Gastroesophageal sphincter (tissue), 4 donors: Measurements from ENCODE around the gene NRXN3. TPM values are rescaled to one million over a fixed set of nuclear protein-coding genes. Genes with fewer than 3 reads are reported as not detected.

Source experiments
- ATAC-seq: fragments of 150-250 bp; one replicate; pipeline ENCODE4 v1.9.1; 2016; ENCODE audit warnings: mild to moderate bottlenecking, moderate library complexity
- H3K27ac ChIP-seq, 4 donors: fragments of 200-600 bp; sonication (generic) in 3 of 4; 1 replicate in 3 of 4; 2 replicates in 1 of 4; pipeline ENCODE4 v1.5.1; 2016 to 2019
- H3K27me3 ChIP-seq: fragments of 200-600 bp; sonication (generic); one replicate; pipeline ENCODE4 v1.5.1; 2019
- H3K36me3 ChIP-seq, 2 donors: fragments of 200-600 bp; sonication (generic); one replicate each; pipeline ENCODE4 v1.5.1; 2019; ENCODE audit warnings: control low read depth in 1 of 2
- H3K4me1 ChIP-seq, 3 donors: fragments of 200-600 bp; sonication (generic); 1 replicate in 2 of 3; 2 replicates in 1 of 3; pipeline ENCODE4 v1.5.1; 2016 to 2019; ENCODE audit warnings: control low read depth in 2 of 3
- H3K4me3 ChIP-seq, 2 donors: fragments of 200-600 bp; sonication (generic); one replicate each; pipeline ENCODE4 v1.5.1; 2019; ENCODE audit warnings: mild to moderate bottlenecking in 1 of 2, moderate library complexity in 1 of 2
- H3K9me3 ChIP-seq, 3 donors: fragments of 200-600 bp; sonication (generic); one replicate each; pipeline ENCODE4 v1.5.1; 2017 to 2019; ENCODE audit warnings: control low read depth in 2 of 3
- CTCF ChIP-seq, 4 experiments: fragments of 200-600 bp in 2 of 4; fragments of 450-650 bp in 2 of 4; sonication (generic) in 1 of 4; IDR thresholded peaks; one replicate each; pipeline ENCODE4 v1.5.1; 2017 to 2019; ENCODE audit warnings: antibody characterized with exemption in 4 of 4, mild to moderate bottlenecking in 2 of 4, moderate library complexity in 2 of 4
- EP300 ChIP-seq: sonication (generic); formaldehyde crosslinking; IDR thresholded peaks from one replicate; pipeline ENCODE4 v1.6.1; 2017; ENCODE audit warnings: antibody characterized with exemption, mild to moderate bottlenecking
- POLR2A ChIP-seq, 2 donors: fragments of 450-650 bp; IDR thresholded peaks; one replicate each; pipeline ENCODE4 v1.6.1; 2017; ENCODE audit warnings: antibody characterized with exemption in 2 of 2, mild to moderate bottlenecking in 2 of 2, moderate library complexity in 1 of 2
- POLR2AphosphoS5 ChIP-seq: sonication (generic); formaldehyde crosslinking; IDR thresholded peaks from one replicate; pipeline ENCODE4 v1.6.1; 2017; ENCODE audit warnings: antibody characterized with exemption
- WGBS, 2 donors: methylation state at CpG; one replicate each; pipeline ENCODE4 v1.1.5; 2018; ENCODE audit warnings: low coverage in 1 of 2; 5-methylcytosine and 5-hydroxymethylcytosine counted together
- total RNA-seq, 4 donors: library from RNA; depleted of rRNA; stranded (reverse); fragments of >200 nt; gene quantifications; one replicate each; pipeline ENCODE4 v1.1.0, GENCODE V29; 2016

NRXN3 gene
- total RNA-seq, 4 donors from 2014 or later, result 74.2 to 192 (median 98.2) TPM

- H3K9me3 ChIP-seq, result no peaks in the 10 kb centered on the region
- H3K4me3 ChIP-seq, result no peak overlapping the region
- no peak overlapping the region for H3K27ac ChIP-seq
- ATAC-seq, result no peak
- TF ChIP-seq EP300 (no peak), POLR2AphosphoS5 (no peak), POLR2A (IDR thresholded peaks at IDR 0.05) (no peak), CTCF (IDR thresholded peaks at IDR 0.05) (no peak)
- no peaks in the 10 kb centered on the region for H3K27me3 ChIP-seq
- H3K36me3 ChIP-seq, result no peaks in the 10 kb centered on the region
- H3K4me1 ChIP-seq, result no peaks in the 10 kb centered on the region
- 75 to 92% methylated on average over 4 of the region's 4 CpGs for WGBS, 2 donors
Measured at GRCh38 chr14:78363008-78363407, 192.8 kb downstream of the NRXN3 start.

GRCh38 chr14:78367355-78367754, 197.2 kb downstream of the NRXN3 start:
- Histone ChIP-seq H3K4me3 (no peak overlapping the region), H3K36me3 (no peaks in the 10 kb centered on the region), H3K4me1 (no peaks in the 10 kb centered on the region), H3K27ac (no peak overlapping the region), H3K9me3 (no peaks in the 10 kb centered on the region), H3K27me3 (peaks cover 4% of the 10 kb centered on the region)
- ATAC-seq, result no peak
- TF ChIP-seq CTCF (IDR thresholded peaks at IDR 0.05), result no peak
- no peak for TF ChIP-seq POLR2A (IDR thresholded peaks at IDR 0.05)
- TF ChIP-seq POLR2AphosphoS5, result no peak
- no peak for TF ChIP-seq EP300

- no peak for ATAC-seq
- Histone ChIP-seq H3K27me3 (no peaks in the 10 kb centered on the region), H3K27ac (no peak overlapping the region), H3K4me3 (no peak overlapping the region), H3K4me1 (no peaks in the 10 kb centered on the region), H3K9me3 (no peaks in the 10 kb centered on the region), H3K36me3 (no peaks in the 10 kb centered on the region)
- TF ChIP-seq CTCF (IDR thresholded peaks at IDR 0.05) (no peak), POLR2A (IDR thresholded peaks at IDR 0.05) (no peak), EP300 (no peak), POLR2AphosphoS5 (no peak)
- 52% methylated on average over 3 of the region's 3 CpGs; no CpG with 5 or more reads in 1 of the 2 donors for WGBS, 2 donors
Measured at GRCh38 chr14:78383060-78383459, 212.9 kb downstream of the NRXN3 start.

- no peaks in the 10 kb centered on the region for H3K9me3 ChIP-seq
- 57 to 80% methylated on average over 1 of the region's 1 CpG for WGBS, 2 donors
Measured at GRCh38 chr14:78398216-78398615, 228.0 kb downstream of the NRXN3 start.

GRCh38 chr14:78399316-78399889, 229.2 kb downstream of the NRXN3 start:
- no peaks in the 10 kb centered on the region for H3K4me1 ChIP-seq
- peaks cover 25% of the 10 kb centered on the region for H3K27me3 ChIP-seq
- no peak overlapping the region for H3K27ac ChIP-seq
- 42 to 62% methylated on average over 2 to 3 of the region's 3 CpGs for WGBS, 2 donors
- no peak for TF ChIP-seq POLR2A (IDR thresholded peaks at IDR 0.05)
- TF ChIP-seq EP300, result no peak
- TF ChIP-seq POLR2AphosphoS5, result no peak
- no peak for TF ChIP-seq CTCF (IDR thresholded peaks at IDR 0.05)
- H3K36me3 ChIP-seq, result no peaks in the 10 kb centered on the region
- no peak for ATAC-seq
- no peak overlapping the region for H3K4me3 ChIP-seq
- H3K9me3 ChIP-seq, result no peaks in the 10 kb centered on the region

More at GRCh38 chr14:78398216-78398615, 228.0 kb downstream of the NRXN3 start:
- H3K27ac ChIP-seq, result no peak overlapping the region
- no peak for ATAC-seq
- peaks cover 17% of the 10 kb centered on the region for H3K27me3 ChIP-seq
- TF ChIP-seq POLR2AphosphoS5, result no peak
- TF ChIP-seq EP300, result no peak
- no peaks in the 10 kb centered on the region for H3K36me3 ChIP-seq
- H3K4me1 ChIP-seq, result no peaks in the 10 kb centered on the region
- H3K4me3 ChIP-seq, result no peak overlapping the region
